KMS-11 (cell line): ENCODE data around the gene COPS4.

Source experiments
- H2AFZ ChIP-seq: fragments of 200-600 bp; sonication (generic); 2 replicates; pipeline ENCODE4 v1.6.1; 2016; ENCODE audit warnings: antibody characterized with exemption, mixed run types, low read depth
- H3K27ac ChIP-seq: fragments of 200-600 bp; sonication (generic); 2 replicates; pipeline ENCODE4 v1.6.1; 2016; ENCODE audit warnings: mild to moderate bottlenecking, mixed run types
- H3K27me3 ChIP-seq: fragments of 200-600 bp; sonication (generic); 2 replicates; pipeline ENCODE4 v1.6.1; 2017; ENCODE audit warnings: mild to moderate bottlenecking, low read depth, mixed run types, moderate library complexity; ENCODE audit not compliant: insufficient read depth
- H3K36me3 ChIP-seq: fragments of 200-600 bp; sonication (generic); 2 replicates; pipeline ENCODE4 v1.6.1; 2017; ENCODE audit warnings: mild to moderate bottlenecking, mixed run types; ENCODE audit not compliant: insufficient read depth
- H3K4me1 ChIP-seq: fragments of 200-600 bp; sonication (generic); 2 replicates; pipeline ENCODE4 v1.6.1; 2016; ENCODE audit warnings: mild to moderate bottlenecking, low read depth, mixed run types; ENCODE audit not compliant: poor library complexity, severe bottlenecking
- H3K4me2 ChIP-seq: fragments of 200-600 bp; sonication (generic); 2 replicates; pipeline ENCODE4 v1.7.0; 2016; ENCODE audit warnings: mild to moderate bottlenecking, mixed run types
- H3K4me3 ChIP-seq: fragments of 200-600 bp; sonication (generic); IDR thresholded peaks from 2 replicates; pipeline ENCODE4 v1.6.1; 2017; ENCODE audit warnings: low read depth, low read length, mixed read lengths; ENCODE audit not compliant: insufficient read depth
- H3K79me2 ChIP-seq: fragments of 200-600 bp; sonication (generic); 2 replicates; pipeline ENCODE4 v1.6.1; 2016; ENCODE audit warnings: low read depth, mixed run types; ENCODE audit not compliant: insufficient read depth
- H3K9ac ChIP-seq: fragments of 200-600 bp; sonication (generic); 2 replicates; pipeline ENCODE4 v1.6.1; 2016; ENCODE audit warnings: mild to moderate bottlenecking, mixed run types
- H4K20me1 ChIP-seq: fragments of 200-600 bp; sonication (generic); 2 replicates; pipeline ENCODE4 v1.6.1; 2016; ENCODE audit warnings: mild to moderate bottlenecking, mixed run types; ENCODE audit not compliant: insufficient read depth
- TF ChIP-seq, protein P1 (sequence below): fragments of 200-600 bp; sonication (generic); conservative IDR thresholded peaks from 2 replicates; pipeline ENCODE4 v1.6.1; 2017; ENCODE audit warnings: low read depth, mild to moderate bottlenecking, antibody characterized with exemption, low read length, moderate library complexity, mixed read lengths

COPS4 gene

DNA sequence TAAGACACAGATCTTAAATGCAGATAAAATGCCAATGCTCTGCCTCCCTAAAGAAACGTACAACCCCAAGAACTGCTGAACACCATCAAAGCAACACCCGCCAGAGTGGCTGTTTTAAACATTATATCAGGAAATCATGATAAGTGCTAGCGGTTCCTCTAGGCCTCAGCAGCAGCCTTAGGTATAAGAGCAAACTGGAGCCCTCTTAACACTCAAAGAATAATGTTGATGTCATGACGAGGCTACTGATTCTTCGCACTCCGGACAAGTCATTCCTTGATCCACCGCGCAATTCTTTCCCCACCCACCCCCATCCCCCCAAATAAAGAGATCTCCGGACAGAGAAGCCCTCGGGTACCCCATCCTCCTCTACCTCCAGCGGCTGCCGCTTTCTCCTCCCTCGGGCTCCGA, 24.9 kb upstream of the COPS4 start:
- H3K36me3 ChIP-seq = no peaks in the 10 kb centered on the region
- H2AFZ ChIP-seq = peak overlapping the region; percentile 84
- no peaks in the 10 kb centered on the region for H4K20me1 ChIP-seq
- H3K27ac ChIP-seq = peak overlapping the region; percentile 93
- H3K4me3 ChIP-seq = no peak overlapping the region
- peak overlapping the region; percentile 79 for H3K4me2 ChIP-seq
- TF ChIP-seq, protein P1, sequence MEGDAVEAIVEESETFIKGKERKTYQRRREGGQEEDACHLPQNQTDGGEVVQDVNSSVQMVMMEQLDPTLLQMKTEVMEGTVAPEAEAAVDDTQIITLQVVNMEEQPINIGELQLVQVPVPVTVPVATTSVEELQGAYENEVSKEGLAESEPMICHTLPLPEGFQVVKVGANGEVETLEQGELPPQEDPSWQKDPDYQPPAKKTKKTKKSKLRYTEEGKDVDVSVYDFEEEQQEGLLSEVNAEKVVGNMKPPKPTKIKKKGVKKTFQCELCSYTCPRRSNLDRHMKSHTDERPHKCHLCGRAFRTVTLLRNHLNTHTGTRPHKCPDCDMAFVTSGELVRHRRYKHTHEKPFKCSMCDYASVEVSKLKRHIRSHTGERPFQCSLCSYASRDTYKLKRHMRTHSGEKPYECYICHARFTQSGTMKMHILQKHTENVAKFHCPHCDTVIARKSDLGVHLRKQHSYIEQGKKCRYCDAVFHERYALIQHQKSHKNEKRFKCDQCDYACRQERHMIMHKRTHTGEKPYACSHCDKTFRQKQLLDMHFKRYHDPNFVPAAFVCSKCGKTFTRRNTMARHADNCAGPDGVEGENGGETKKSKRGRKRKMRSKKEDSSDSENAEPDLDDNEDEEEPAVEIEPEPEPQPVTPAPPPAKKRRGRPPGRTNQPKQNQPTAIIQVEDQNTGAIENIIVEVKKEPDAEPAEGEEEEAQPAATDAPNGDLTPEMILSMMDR = no peak
- H3K79me2 ChIP-seq = peaks cover 74% of the 10 kb centered on the region
- peaks cover 37% of the 10 kb centered on the region for H3K4me1 ChIP-seq
- no peaks in the 10 kb centered on the region for H3K27me3 ChIP-seq
- peak overlapping the region; percentile 93 for H3K9ac ChIP-seq

DNA sequence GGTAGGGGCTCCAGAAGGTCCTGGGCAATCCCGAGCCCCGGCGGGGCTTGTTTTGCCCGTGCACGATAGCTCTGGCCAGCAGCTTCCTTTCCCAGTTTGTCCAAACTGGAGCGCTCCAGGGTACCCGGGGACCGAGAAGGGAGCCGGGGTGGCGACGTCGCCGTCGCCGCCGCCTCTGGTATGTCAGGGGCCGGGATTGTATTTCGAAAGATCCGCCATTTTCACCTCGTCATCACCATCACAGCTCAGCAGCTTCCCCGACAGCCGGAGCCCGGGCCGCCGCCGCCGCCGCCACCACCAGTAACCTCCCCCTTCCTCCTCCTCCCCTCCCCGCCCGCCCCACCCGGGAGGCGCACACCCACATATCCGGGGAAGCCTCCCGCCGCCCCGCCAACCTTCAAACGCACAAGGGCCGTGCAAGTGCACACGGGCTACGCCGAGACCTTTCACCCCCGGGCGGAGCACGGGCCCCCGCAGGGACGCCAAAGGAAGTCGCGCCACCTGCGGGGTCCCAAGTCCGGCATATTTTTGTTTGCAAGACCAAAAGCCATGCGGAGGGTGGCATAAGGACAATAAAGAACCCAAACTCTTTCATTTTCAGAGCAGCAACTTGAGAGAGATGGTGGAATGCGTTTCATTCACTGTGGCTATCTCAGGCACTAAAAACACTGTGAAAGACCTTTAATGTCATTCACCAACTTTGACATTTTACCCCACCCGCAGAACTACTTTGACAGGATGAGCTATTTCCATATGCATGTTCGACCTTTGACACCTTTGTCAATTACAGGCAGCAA, 24.3 kb upstream of the COPS4 start, which contains the start of gene LIN54:
LIN54 (minus strand) TSS at position 302 of the 797 bp plus-strand sequence. CDS start 25,979 bp downstream, outside the sequence.
- Histone ChIP-seq H3K9ac (peak within 1 kb of the TSS; percentile 93), H3K4me2 (peak within 1 kb of the TSS; percentile 88), H2AFZ (peak within 1 kb of the TSS; percentile 84), H3K4me3 (peak within 1 kb of the TSS; percentile 81), H3K4me1 (peaks cover 37% of the 10 kb centered on the region), H3K36me3 (no peaks in the 10 kb centered on the region), H3K27me3 (no peaks in the 10 kb centered on the region), H3K79me2 (peaks cover 68% of the 10 kb centered on the region), H4K20me1 (no peaks in the 10 kb centered on the region), H3K27ac (peak within 1 kb of the TSS; percentile 93)
- TF ChIP-seq, protein P1 = no peak

DNA sequence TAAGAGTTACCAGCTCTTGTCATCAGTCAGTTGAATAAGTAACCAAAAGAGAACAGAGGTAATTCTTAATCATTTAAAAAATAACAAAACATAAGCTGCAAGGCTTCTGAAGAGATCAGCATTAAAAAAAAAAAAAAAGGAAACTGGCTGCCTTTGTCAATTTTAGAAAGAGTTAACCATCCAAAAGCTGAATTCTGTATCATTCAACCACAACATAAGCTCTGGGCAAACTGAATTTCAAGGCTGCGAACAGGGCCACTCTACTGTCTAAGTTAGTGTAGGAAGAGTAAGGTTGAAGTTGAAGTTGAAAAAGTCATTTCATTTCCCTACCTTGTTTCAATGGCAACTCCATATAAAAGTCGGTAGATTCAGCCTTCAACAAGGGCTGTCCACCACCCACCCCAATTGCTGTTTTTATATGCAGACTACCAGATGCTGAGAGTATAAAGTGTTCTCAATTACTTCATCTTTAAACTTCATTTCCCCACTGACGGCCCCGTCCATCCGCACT, 23.2 kb upstream of the COPS4 start:
- peak overlapping the region; percentile 93 for H3K27ac ChIP-seq
- TF ChIP-seq, protein P1 = no peak
- peak overlapping the region; percentile 93; the same call in 1 of the 2 replicates for H3K9ac ChIP-seq

DNA sequence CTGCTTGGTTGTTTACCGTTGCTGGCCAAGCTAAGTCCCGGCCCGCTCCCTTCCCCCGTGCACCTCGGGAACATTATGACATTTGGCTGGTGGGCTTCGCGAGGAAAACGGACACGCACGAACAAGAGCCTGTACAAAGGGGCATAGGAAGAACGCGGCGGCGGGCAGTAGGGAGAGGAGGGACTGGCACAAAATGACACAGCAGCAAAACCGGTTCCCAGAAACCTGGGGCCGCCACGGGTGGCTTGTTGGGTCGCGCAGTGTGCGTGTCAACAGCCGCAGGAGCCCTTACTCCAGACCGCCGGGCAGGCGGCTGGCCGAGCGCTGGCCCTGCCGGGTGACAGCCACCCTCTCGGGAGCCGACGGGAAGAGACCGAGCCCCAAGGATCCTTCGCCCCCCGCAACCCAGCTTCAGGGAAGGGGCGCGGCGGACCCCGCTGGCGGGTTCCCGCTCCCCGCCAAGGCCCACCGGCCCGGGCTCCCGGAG, 22.7 kb upstream of the COPS4 start:
- Histone ChIP-seq H2AFZ (peak overlapping the region; percentile 76), H3K4me2 (peak overlapping the region; percentile 88), H3K79me2 (peaks cover 52% of the 10 kb centered on the region), H4K20me1 (no peaks in the 10 kb centered on the region), H3K9ac (peak overlapping the region; percentile 93), H3K27me3 (no peaks in the 10 kb centered on the region), H3K4me3 (no peak overlapping the region), H3K27ac (peak overlapping the region; percentile 93), H3K36me3 (no peaks in the 10 kb centered on the region), H3K4me1 (peaks cover 34% of the 10 kb centered on the region)
- TF ChIP-seq, protein P1 = no peak

More for the DNA sequence above, 23.2 kb upstream of the COPS4 start:
- peaks cover 57% of the 10 kb centered on the region for H3K79me2 ChIP-seq
- H3K27me3 ChIP-seq = no peaks in the 10 kb centered on the region
- H4K20me1 ChIP-seq = no peaks in the 10 kb centered on the region
- peaks cover 37% of the 10 kb centered on the region for H3K4me1 ChIP-seq
- H3K36me3 ChIP-seq = no peaks in the 10 kb centered on the region
- H3K4me3 ChIP-seq = no peak overlapping the region
- peak overlapping the region; percentile 76 for H2AFZ ChIP-seq
- H3K4me2 ChIP-seq = peak overlapping the region; percentile 88
